Mesenchymal stem cell (in vitro differentiated cells and primary cell): ENCODE measurements around the gene SMIM13.
A peak's percentile ranks its signal among the peaks of the same experiment; 100 is the strongest.

Source experiments
- DNase-seq: peaks from one replicate; pipeline ENCODE4 v3.0.0-alpha.2; 2013
- H2AFZ ChIP-seq: one replicate; pipeline ENCODE4 v1.6.1; 2013; ENCODE audit warnings: low read depth, mild to moderate bottlenecking, control low read depth, inconsistent platforms, low read length, moderate library complexity
- H2AK5ac ChIP-seq: 2 replicates; pipeline ENCODE4 v1.6.1; 2013; ENCODE audit warnings: low read length, moderate library complexity, mild to moderate bottlenecking, inconsistent platforms; ENCODE audit not compliant: severe bottlenecking
- H2BK120ac ChIP-seq: one replicate; pipeline ENCODE4 v1.6.1; 2013; ENCODE audit warnings: low read depth, mild to moderate bottlenecking, inconsistent platforms, low read length, moderate library complexity
- H2BK12ac ChIP-seq, 2 experiments: one replicate each; pipeline ENCODE4 v1.6.1; 2013; ENCODE audit warnings: inconsistent platforms in 2 of 2, low read length in 2 of 2, mild to moderate bottlenecking in 2 of 2, moderate library complexity in 2 of 2, control low read depth in 1 of 2
- H2BK15ac ChIP-seq: one replicate; pipeline ENCODE4 v1.6.1; 2013; ENCODE audit warnings: mild to moderate bottlenecking, low read depth, inconsistent platforms; ENCODE audit not compliant: poor library complexity, severe bottlenecking
- H2BK5ac ChIP-seq: 2 replicates; pipeline ENCODE4 v1.6.1; 2013; ENCODE audit warnings: low read depth, mild to moderate bottlenecking, low read length, control low read depth, inconsistent platforms; ENCODE audit not compliant: poor library complexity, severe bottlenecking
- H3K14ac ChIP-seq, 2 experiments: one replicate each; pipeline ENCODE4 v1.6.1; 2013; ENCODE audit warnings: inconsistent platforms in 2 of 2, low read length in 2 of 2, control low read depth in 1 of 2, mild to moderate bottlenecking in 1 of 2, moderate library complexity in 1 of 2
- H3K18ac ChIP-seq, 2 experiments: one replicate each; pipeline ENCODE4 v1.6.1; 2013; ENCODE audit warnings: inconsistent platforms in 2 of 2, low read length in 2 of 2, control low read depth in 1 of 2, low read depth in 1 of 2, mild to moderate bottlenecking in 1 of 2
- H3K23ac ChIP-seq, 2 experiments: one replicate each; pipeline ENCODE4 v1.6.1; 2013; ENCODE audit warnings: inconsistent platforms in 2 of 2, low read length in 2 of 2, mild to moderate bottlenecking in 2 of 2, moderate library complexity in 2 of 2, control low read depth in 1 of 2
- H3K27ac ChIP-seq: 2 replicates; pipeline ENCODE4 v1.5.1; 2013; ENCODE audit warnings: mild to moderate bottlenecking, moderate library complexity, low read length, control low read depth, inconsistent platforms; ENCODE audit not compliant: poor library complexity, severe bottlenecking
- H3K27me3 ChIP-seq, 2 experiments: 2 replicates each; pipeline versions ENCODE4 v1.6.1 to v1.7.0; 2013; ENCODE audit warnings: low read length in 2 of 2, mild to moderate bottlenecking in 2 of 2, moderate library complexity in 2 of 2, control low read depth in 1 of 2, inconsistent platforms in 1 of 2; ENCODE audit not compliant: control insufficient read depth in 1 of 2, insufficient read depth in 1 of 2
- H3K36me3 ChIP-seq, 2 experiments: 2 replicates each; pipeline versions ENCODE4 v1.6.1 to v1.7.0; 2013; ENCODE audit warnings: low read length in 2 of 2, control low read depth in 1 of 2, inconsistent platforms in 1 of 2, low read depth in 1 of 2, mild to moderate bottlenecking in 1 of 2; ENCODE audit not compliant: insufficient read depth in 2 of 2, control insufficient read depth in 1 of 2
- H3K4ac ChIP-seq, 2 experiments: one replicate each; pipeline ENCODE4 v1.6.1; 2013; ENCODE audit warnings: inconsistent platforms in 2 of 2, low read length in 2 of 2, mild to moderate bottlenecking in 2 of 2, moderate library complexity in 2 of 2, control low read depth in 1 of 2, low read depth in 1 of 2
- H3K4me1 ChIP-seq: 2 replicates; pipeline ENCODE4 v1.6.1; 2013; ENCODE audit warnings: low read depth, low read length, control low read depth; ENCODE audit not compliant: control insufficient read depth, insufficient read depth
- H3K4me2 ChIP-seq: 2 replicates; pipeline ENCODE4 v1.6.1; 2013; ENCODE audit warnings: low read length, mild to moderate bottlenecking, inconsistent platforms; ENCODE audit not compliant: poor library complexity, severe bottlenecking
- H3K4me3 ChIP-seq, 2 experiments: 2 replicates each; pipeline versions ENCODE4 v1.5.1 to v1.7.0; 2013; ENCODE audit warnings: low read length in 2 of 2, mild to moderate bottlenecking in 2 of 2, control low read depth in 1 of 2, low read depth in 1 of 2; ENCODE audit not compliant: insufficient read depth in 1 of 2
- H3K79me1 ChIP-seq: replicated peaks from 2 replicates; pipeline ENCODE4 v1.6.1; 2013; ENCODE audit warnings: mild to moderate bottlenecking, control low read depth, low read length, inconsistent platforms; ENCODE audit not compliant: poor library complexity, severe bottlenecking
- H3K9ac ChIP-seq: 2 replicates; pipeline ENCODE4 v1.7.0; 2013; ENCODE audit warnings: mild to moderate bottlenecking, low read length, moderate library complexity
- H3K9me3 ChIP-seq: 2 replicates; pipeline ENCODE4 v1.7.0; 2013; ENCODE audit warnings: mild to moderate bottlenecking, low read length; ENCODE audit not compliant: control insufficient read depth
- H4K8ac ChIP-seq: one replicate; pipeline ENCODE4 v1.6.1; 2013; ENCODE audit warnings: inconsistent platforms, mild to moderate bottlenecking, low read length, moderate library complexity
- H4K91ac ChIP-seq: one replicate; pipeline ENCODE4 v1.6.1; 2013; ENCODE audit warnings: mild to moderate bottlenecking, low read length, inconsistent platforms
- WGBS: methylation state at CpG from one replicate; pipeline ENCODE4 v1.1.7; 2013; ENCODE audit warnings: mixed read lengths; 5-methylcytosine and 5-hydroxymethylcytosine counted together

The SMIM13 gene

DNA sequence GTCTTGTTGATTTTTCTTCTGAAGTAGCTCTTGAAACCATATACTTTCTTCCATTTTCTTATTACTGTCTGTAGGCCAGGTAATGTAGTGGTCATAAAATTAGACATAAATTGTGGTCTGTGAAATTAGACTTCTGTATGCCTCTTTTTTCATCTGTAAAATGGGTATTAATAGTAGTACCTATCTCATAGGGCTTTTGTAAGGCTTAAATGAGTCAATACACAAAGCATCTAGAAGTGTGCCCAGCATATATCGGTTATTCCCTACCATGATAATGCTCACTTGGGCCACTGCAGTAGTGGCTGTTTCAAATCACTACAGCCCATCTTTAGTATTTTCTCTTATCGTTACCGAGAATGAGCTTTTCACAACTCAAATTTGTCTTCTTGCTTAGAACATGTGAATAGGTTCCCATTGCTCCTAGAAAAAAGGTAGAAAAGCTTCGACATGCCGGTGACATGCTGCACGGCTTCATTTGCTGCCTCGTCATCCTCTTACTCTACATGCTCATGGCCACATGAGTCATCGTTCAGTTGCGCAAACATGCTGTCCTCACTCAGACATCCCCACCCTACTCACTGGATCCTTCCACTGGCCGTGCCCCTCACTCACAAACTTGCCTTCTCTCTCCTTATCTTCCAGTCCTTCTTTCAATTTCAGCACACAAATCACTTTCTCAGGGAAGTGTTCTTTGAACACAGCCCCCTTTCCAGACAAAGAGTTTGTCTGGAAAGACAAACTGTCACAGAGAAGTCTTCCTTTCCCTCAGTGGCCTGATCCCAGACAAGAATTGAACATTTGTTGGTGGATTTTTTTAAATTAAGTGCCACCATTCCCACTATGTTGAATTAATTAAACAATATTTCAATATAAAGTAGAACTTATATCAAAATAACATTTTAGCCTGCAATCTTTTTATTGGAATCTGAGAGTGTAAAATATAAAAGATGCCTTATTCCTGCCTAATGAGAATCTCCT, 50.0 kb downstream of the SMIM13 start:
- Histone ChIP-seq H3K14ac (no peak overlapping the region), H3K4me3 (no peak overlapping the region), H2BK12ac (peak overlapping the region in 1 of 2 experiments; percentile 63), H3K18ac (peak overlapping the region in 1 of 2 experiments; percentile 4), H3K9ac (peak overlapping the region; percentile 37), H3K27ac (no peak overlapping the region), H2BK5ac (no peak overlapping the region), H3K79me1 (no peaks in the 10 kb centered on the region), H4K8ac (no peak overlapping the region), H3K4ac (no peak overlapping the region), H2BK15ac (no peak overlapping the region), H3K4me1 (peaks cover 2% of the 10 kb centered on the region), H4K91ac (no peak overlapping the region), H3K9me3 (no peaks in the 10 kb centered on the region), H3K23ac (no peak overlapping the region), H3K27me3 (no peaks in the 10 kb centered on the region), H2AK5ac (no peak overlapping the region), H3K36me3 (no peaks in the 10 kb centered on the region), H2BK120ac (no peak overlapping the region), H2AFZ (no peak overlapping the region), H3K4me2 (no peak overlapping the region)
- peak; percentile 97 for DNase-seq
- 34% methylated on average over 10 of the region's 10 CpGs for WGBS

GRCh38 chr6:11144393-11144851, 50.8 kb downstream of the SMIM13 start:
- Histone ChIP-seq H3K4me2 (no peak overlapping the region), H3K4ac (no peak overlapping the region), H2BK15ac (no peak overlapping the region), H3K4me1 (peaks cover 2% of the 10 kb centered on the region), H2BK120ac (no peak overlapping the region), H3K27ac (no peak overlapping the region), H3K79me1 (no peaks in the 10 kb centered on the region), H3K23ac (no peak overlapping the region), H3K36me3 (no peaks in the 10 kb centered on the region), H4K8ac (no peak overlapping the region), H2AK5ac (no peak overlapping the region), H2BK5ac (no peak overlapping the region), H3K9me3 (no peaks in the 10 kb centered on the region), H3K18ac (no peak overlapping the region), H2AFZ (no peak overlapping the region), H3K27me3 (no peaks in the 10 kb centered on the region), H3K9ac (no peak overlapping the region), H3K14ac (no peak overlapping the region), H2BK12ac (peak overlapping the region in 1 of 2 experiments; percentile 43), H4K91ac (no peak overlapping the region), H3K4me3 (no peak overlapping the region)
- 27% methylated on average over 6 of the region's 6 CpGs for WGBS
- DNase-seq = peak; percentile 77

DNA sequence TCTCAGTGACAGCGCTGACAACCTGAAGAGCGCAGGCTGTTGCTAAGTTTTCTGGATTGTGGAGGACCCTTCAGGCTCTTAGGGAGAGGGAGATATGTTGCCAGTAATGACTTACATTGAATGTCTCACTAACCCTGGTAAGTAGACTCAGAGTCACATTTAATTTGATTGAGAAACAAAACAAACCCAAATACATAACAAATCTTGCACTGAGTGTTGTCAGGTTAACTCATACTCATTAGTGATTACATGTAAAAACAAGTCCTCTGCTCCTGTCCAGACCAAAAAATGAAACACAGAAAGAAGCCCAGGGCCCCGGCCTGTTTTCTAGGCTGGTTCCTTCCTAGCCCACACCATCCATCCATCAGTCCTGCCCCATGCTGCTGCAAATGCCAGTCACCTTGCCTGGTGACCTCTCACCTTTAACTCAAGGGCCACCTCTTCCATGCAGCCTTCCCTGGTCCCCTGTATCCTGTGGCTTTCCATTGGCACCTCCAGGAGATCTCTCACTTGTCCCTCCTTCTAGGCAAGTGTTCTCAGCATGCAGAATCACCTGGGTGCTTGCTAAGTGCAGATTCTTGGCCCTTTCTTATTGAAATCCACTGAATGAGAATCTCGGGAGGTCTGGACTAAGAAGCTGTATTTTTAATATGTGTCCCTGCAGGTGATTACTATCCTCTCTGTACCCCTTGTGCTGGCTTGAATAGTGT, 52.6 kb downstream of the SMIM13 start:
- Histone ChIP-seq H3K27me3 (no peaks in the 10 kb centered on the region), H3K23ac (no peak overlapping the region), H4K91ac (no peak overlapping the region), H3K27ac (no peak overlapping the region), H2BK15ac (no peak overlapping the region), H3K4me1 (peaks cover 2% of the 10 kb centered on the region), H3K4me2 (no peak overlapping the region), H3K36me3 (no peaks in the 10 kb centered on the region), H3K9me3 (no peaks in the 10 kb centered on the region), H3K9ac (no peak overlapping the region), H2BK12ac (no peak overlapping the region), H3K79me1 (no peaks in the 10 kb centered on the region), H4K8ac (no peak overlapping the region), H3K18ac (no peak overlapping the region), H2AK5ac (no peak overlapping the region), H2AFZ (no peak overlapping the region), H3K4ac (no peak overlapping the region), H2BK120ac (no peak overlapping the region), H3K14ac (no peak overlapping the region), H2BK5ac (no peak overlapping the region), H3K4me3 (no peak overlapping the region)
- DNase-seq = no peak
- WGBS = 93% methylated on average over 4 of the region's 4 CpGs

GRCh38 chr6:11149551-11149950, 55.9 kb downstream of the SMIM13 start:
- H3K9me3 ChIP-seq = no peaks in the 10 kb centered on the region
- no peak for DNase-seq
- no peak overlapping the region for H2AFZ ChIP-seq
- no peak overlapping the region for H3K23ac ChIP-seq
- no peak overlapping the region for H2AK5ac ChIP-seq
- H4K91ac ChIP-seq = no peak overlapping the region
- no peak overlapping the region for H3K4me2 ChIP-seq
- no peak overlapping the region for H3K27ac ChIP-seq
- H4K8ac ChIP-seq = no peak overlapping the region
- no peaks in the 10 kb centered on the region for H3K4me1 ChIP-seq
- H3K4me3 ChIP-seq = no peak overlapping the region
- no peak overlapping the region for H2BK12ac ChIP-seq
- H3K79me1 ChIP-seq = no peaks in the 10 kb centered on the region
- H3K14ac ChIP-seq = no peak overlapping the region
- H2BK5ac ChIP-seq = no peak overlapping the region
- H3K27me3 ChIP-seq = no peaks in the 10 kb centered on the region
- 100% methylated on average over 3 of the region's 3 CpGs for WGBS
- no peak overlapping the region for H3K9ac ChIP-seq
- H2BK120ac ChIP-seq = no peak overlapping the region
- no peaks in the 10 kb centered on the region for H3K36me3 ChIP-seq
- H3K18ac ChIP-seq = no peak overlapping the region
- no peak overlapping the region for H2BK15ac ChIP-seq
- H3K4ac ChIP-seq = no peak overlapping the region
